Neuronal stem cell (in vitro differentiated cells): ENCODE measurements around the gene AMZ1.

Experiments used
- DNase-seq: peaks from one replicate; pipeline ENCODE4 v3.0.0-alpha.2; 2013; ENCODE audit warnings: low spot score
- H2AFZ ChIP-seq: one replicate; pipeline ENCODE4 v1.6.1; 2013; ENCODE audit warnings: mild to moderate bottlenecking, low read length, inconsistent platforms
- H2AK5ac ChIP-seq: 2 replicates; pipeline ENCODE4 v1.6.1; 2013; ENCODE audit warnings: low read depth, mild to moderate bottlenecking, inconsistent platforms, low read length, moderate library complexity, mixed read lengths
- H2BK120ac ChIP-seq: 2 replicates; pipeline ENCODE4 v1.6.1; 2013; ENCODE audit warnings: low read depth, mild to moderate bottlenecking, inconsistent platforms, low read length, moderate library complexity, mixed read lengths
- H2BK12ac ChIP-seq: one replicate; pipeline ENCODE4 v1.6.1; 2013; ENCODE audit warnings: low read length, inconsistent platforms
- H2BK15ac ChIP-seq: 2 replicates; pipeline ENCODE4 v1.6.1; 2013; ENCODE audit warnings: mild to moderate bottlenecking, low read length, inconsistent platforms, mixed read lengths
- H2BK5ac ChIP-seq: one replicate; pipeline ENCODE4 v1.6.1; 2013; ENCODE audit warnings: inconsistent platforms, mild to moderate bottlenecking, low read length, moderate library complexity
- H3K14ac ChIP-seq: one replicate; pipeline ENCODE4 v1.6.1; 2013; ENCODE audit warnings: low read length, inconsistent platforms
- H3K18ac ChIP-seq: 2 replicates; pipeline ENCODE4 v1.6.1; 2013; ENCODE audit warnings: low read length, inconsistent platforms
- H3K23ac ChIP-seq: 2 replicates; pipeline ENCODE4 v1.6.1; 2013; ENCODE audit warnings: low read depth, mild to moderate bottlenecking, mixed read lengths, low read length, inconsistent platforms; ENCODE audit not compliant: poor library complexity
- H3K27ac ChIP-seq: replicated peaks from 3 replicates; pipeline ENCODE4 v1.5.1; 2013; ENCODE audit warnings: low read length, inconsistent platforms
- H3K27me3 ChIP-seq, 3 experiments: 2 replicates each; pipeline ENCODE4 v1.6.1; 2013; ENCODE audit warnings: low read length in 3 of 3, mild to moderate bottlenecking in 2 of 3, inconsistent platforms in 1 of 3, low read depth in 1 of 3, mixed read lengths in 1 of 3, moderate library complexity in 1 of 3; ENCODE audit not compliant: control insufficient read depth in 3 of 3, insufficient read depth in 3 of 3
- H3K36me3 ChIP-seq, 2 donors: replicated peaks in 1 of 2; 2 replicates each; pipeline ENCODE4 v1.6.1; 2013; ENCODE audit warnings: low read length in 2 of 2; ENCODE audit not compliant: control insufficient read depth in 2 of 2, insufficient read depth in 2 of 2
- H3K4ac ChIP-seq: 2 replicates; pipeline ENCODE4 v1.6.1; 2013; ENCODE audit warnings: inconsistent platforms, mild to moderate bottlenecking, low read length, moderate library complexity
- H3K4me1 ChIP-seq, 2 donors: 1 replicate in 1 of 2; 2 replicates in 1 of 2; pipeline ENCODE4 v1.6.1; 2013; ENCODE audit warnings: low read length in 2 of 2, low read depth in 1 of 2; ENCODE audit not compliant: control insufficient read depth in 2 of 2, insufficient read depth in 1 of 2
- H3K4me2 ChIP-seq: one replicate; pipeline ENCODE4 v1.6.1; 2013; ENCODE audit warnings: mild to moderate bottlenecking, low read length, inconsistent platforms; ENCODE audit not compliant: insufficient read depth, poor library complexity, severe bottlenecking
- H3K4me3 ChIP-seq, 2 donors: 2 replicates each; pipeline ENCODE4 v1.5.1; 2013; ENCODE audit warnings: low read length in 2 of 2, mild to moderate bottlenecking in 2 of 2, inconsistent platforms in 1 of 2, moderate library complexity in 1 of 2
- H3K79me1 ChIP-seq: one replicate; pipeline ENCODE4 v1.6.1; 2013; ENCODE audit warnings: low read depth, mild to moderate bottlenecking, inconsistent platforms, low read length, moderate library complexity
- H3K9ac ChIP-seq: one replicate; pipeline ENCODE4 v1.6.1; 2013; ENCODE audit warnings: mild to moderate bottlenecking, low read depth, low read length, inconsistent platforms; ENCODE audit not compliant: poor library complexity
- H3K9me3 ChIP-seq, 2 donors: replicated peaks in 1 of 2; 2 replicates each; pipeline versions ENCODE3 to v1.6.1; 2013; ENCODE audit warnings: low read length in 2 of 2, mild to moderate bottlenecking in 2 of 2, inconsistent platforms in 1 of 2, low read depth in 1 of 2, mixed read lengths in 1 of 2, moderate library complexity in 1 of 2; ENCODE audit not compliant: control insufficient read depth in 2 of 2, insufficient read depth in 1 of 2
- H4K8ac ChIP-seq: one replicate; pipeline ENCODE4 v1.6.1; 2013; ENCODE audit warnings: low read depth, mild to moderate bottlenecking, inconsistent platforms, low read length, moderate library complexity
- H4K91ac ChIP-seq: one replicate; pipeline ENCODE4 v1.6.1; 2013; ENCODE audit warnings: low read length, low read depth, mild to moderate bottlenecking, inconsistent platforms; ENCODE audit not compliant: poor library complexity
- WGBS, 2 donors: extraction: QIAGEN DNeasy Blood & Tissue Kit; methylation state at CpG; one replicate each; pipeline ENCODE4 v1.1.7; 2013; ENCODE audit warnings: missing lambda C conversion rate in 2 of 2, mixed read lengths in 1 of 2; ENCODE audit not compliant: insufficient read length in 2 of 2, insufficient replicate concordance in 1 of 2; ENCODE audit errors: extremely low coverage in 2 of 2; 5-methylcytosine and 5-hydroxymethylcytosine counted together

The AMZ1 gene

GRCh38 chr7:2667843-2668242 is 20.2 kb upstream of the AMZ1 start:
- H3K9me3 ChIP-seq = no peaks in the 10 kb centered on the region
- H2BK12ac ChIP-seq = no peak overlapping the region
- no peak overlapping the region for H3K4me3 ChIP-seq
- H2BK120ac ChIP-seq = no peak overlapping the region
- no peak overlapping the region for H3K9ac ChIP-seq
- DNase-seq = no peak
- no peaks in the 10 kb centered on the region for H3K79me1 ChIP-seq
- H3K4me1 ChIP-seq = peaks cover 0 to 2% of the 10 kb centered on the region in 2 donors
- no peak overlapping the region for H2BK5ac ChIP-seq
- peak overlapping the region; percentile 75 for H3K14ac ChIP-seq
- H3K4ac ChIP-seq = no peak overlapping the region
- no peak overlapping the region for H2AFZ ChIP-seq
- H4K8ac ChIP-seq = no peak overlapping the region
- H3K27me3 ChIP-seq = peaks cover 0 to 2% (median 0%) of the 10 kb centered on the region in 3 experiments
- H2AK5ac ChIP-seq = no peak overlapping the region
- peak overlapping the region; percentile 28 for H3K18ac ChIP-seq
- H2BK15ac ChIP-seq = no peak overlapping the region
- WGBS, 2 donors = no CpG with 5 or more reads among the region's 7 CpGs
- no peak overlapping the region for H4K91ac ChIP-seq
- H3K36me3 ChIP-seq = peaks cover 2 to 12% of the 10 kb centered on the region in 2 donors
- no peak overlapping the region for H3K27ac ChIP-seq
- H3K23ac ChIP-seq = peak overlapping the region; percentile 25
- H3K4me2 ChIP-seq = no peak overlapping the region

- Histone ChIP-seq H3K27ac (no peak overlapping the region), H3K9ac (no peak overlapping the region), H3K4ac (no peak overlapping the region), H3K4me1 (peaks cover 0 to 2% of the 10 kb centered on the region in 2 donors), H3K23ac (peak overlapping the region; percentile 25), H2BK5ac (no peak overlapping the region), H2AK5ac (no peak overlapping the region), H3K79me1 (no peaks in the 10 kb centered on the region), H3K4me3 (no peak overlapping the region), H4K8ac (no peak overlapping the region), H3K9me3 (no peaks in the 10 kb centered on the region), H3K18ac (no peak overlapping the region), H4K91ac (no peak overlapping the region), H3K4me2 (no peak overlapping the region), H3K14ac (no peak overlapping the region), H3K36me3 (peaks cover 2 to 6% of the 10 kb centered on the region in 2 donors), H2BK120ac (no peak overlapping the region), H2AFZ (no peak overlapping the region), H3K27me3 (peaks cover 0 to 2% (median 0%) of the 10 kb centered on the region in 3 experiments), H2BK12ac (peak overlapping the region; percentile 82), H2BK15ac (no peak overlapping the region)
- no peak for DNase-seq
- WGBS, 2 donors = no CpG with 5 or more reads among the region's 6 CpGs
Measured at GRCh38 chr7:2668401-2668800, 19.6 kb upstream of the AMZ1 start.

- Histone ChIP-seq H3K18ac (peak overlapping the region; percentile 28), H2BK15ac (peak overlapping the region; percentile 40), H2AK5ac (peak overlapping the region; percentile 16), H3K4me1 (peaks cover 0 to 2% of the 10 kb centered on the region in 2 donors), H3K4me3 (no peak overlapping the region), H3K14ac (peak overlapping the region; percentile 89), H2BK12ac (peak overlapping the region; percentile 14), H3K27ac (no peak overlapping the region), H3K27me3 (peaks cover 0 to 2% (median 0%) of the 10 kb centered on the region in 3 experiments), H3K79me1 (no peaks in the 10 kb centered on the region), H4K91ac (no peak overlapping the region), H3K4me2 (no peak overlapping the region), H3K9me3 (peaks cover 0 to under 1% of the 10 kb centered on the region in 2 donors), H4K8ac (no peak overlapping the region), H2AFZ (no peak overlapping the region), H3K4ac (no peak overlapping the region), H3K36me3 (no peaks in the 10 kb centered on the region), H3K9ac (peak overlapping the region; percentile 50), H3K23ac (peak overlapping the region; percentile 12), H2BK5ac (no peak overlapping the region), H2BK120ac (no peak overlapping the region)
- no peak for DNase-seq
- no CpG with 5 or more reads among the region's 13 CpGs for WGBS, 2 donors
Measured at GRCh38 chr7:2670171-2670570, 17.8 kb upstream of the AMZ1 start.

- Histone ChIP-seq H3K27ac (no peak overlapping the region), H3K79me1 (no peaks in the 10 kb centered on the region), H4K91ac (no peak overlapping the region), H3K4me1 (peaks cover 0 to 2% of the 10 kb centered on the region in 2 donors), H3K9me3 (peaks cover 0 to 3% of the 10 kb centered on the region in 2 donors), H3K18ac (peak overlapping the region; percentile 72), H3K4ac (no peak overlapping the region), H2AK5ac (peak overlapping the region; percentile 85), H3K27me3 (peaks cover 0 to 2% (median 0%) of the 10 kb centered on the region in 3 experiments), H3K36me3 (no peaks in the 10 kb centered on the region), H3K4me2 (no peak overlapping the region), H2BK15ac (peak overlapping the region; percentile 80), H3K23ac (peak overlapping the region; percentile 0), H2BK120ac (peak overlapping the region; percentile 0), H2AFZ (peak overlapping the region; percentile 56), H3K14ac (no peak overlapping the region), H3K9ac (no peak overlapping the region), H3K4me3 (no peak overlapping the region), H2BK12ac (peak overlapping the region; percentile 51), H2BK5ac (no peak overlapping the region), H4K8ac (no peak overlapping the region)
- DNase-seq = peak; percentile 46
- no CpG with 5 or more reads among the region's 25 CpGs for WGBS, 2 donors
Measured at GRCh38 chr7:2670720-2671391, 17.1 kb upstream of the AMZ1 start.
